OCI-M1 (cell line): ENCODE data around the gene ENTR1.

Experiments
- DNase-seq: peaks from one replicate; lab custom pipeline; 2025; lab: John Stamatoyannopoulos, UW

The ENTR1 gene

GRCh38 chr9:136361047-136361753 is 49.2 kb downstream of the ENTR1 start:
- no peak for DNase-seq

- no peak for DNase-seq
These were observed 50.4 kb downstream of the ENTR1 start for GRCh38 chr9:136359774-136360718.

- no peak for DNase-seq
These were observed 51.5 kb downstream of the ENTR1 start for GRCh38 chr9:136358888-136359287.

- DNase-seq = no peak
These were observed 52.4 kb downstream of the ENTR1 start for GRCh38 chr9:136358016-136358415.

GRCh38 chr9:136357202-136357725 is 53.1 kb downstream of the ENTR1 start:
- no peak for DNase-seq

- no peak for DNase-seq
These were observed 54.5 kb downstream of the ENTR1 start for GRCh38 chr9:136355616-136356557.

GRCh38 chr9:136354592-136355085 is 55.8 kb downstream of the ENTR1 start:
- no peak for DNase-seq

- no peak for DNase-seq
These were observed 56.5 kb downstream of the ENTR1 start for GRCh38 chr9:136353757-136354488.

GRCh38 chr9:136353088-136353487 is 57.3 kb downstream of the ENTR1 start:
- no peak for DNase-seq

GRCh38 chr9:136352682-136353081 is 57.7 kb downstream of the ENTR1 start:
- no peak for DNase-seq
